GM12865 (cell line): ENCODE results near the gene RPL32.
A peak's percentile ranks its signal among the peaks of the same experiment; 100 is the strongest.

ENCODE experiments used
- DNase-seq: peaks from one replicate; pipeline ENCODE4 v3.0.0; 2010; ENCODE audit warnings: low read depth
- H3K4me3 ChIP-seq: 2 replicates; pipeline ENCODE4 v1.5.1; 2011; ENCODE audit warnings: mild to moderate bottlenecking, low read depth, low read length, control low read depth
- CTCF ChIP-seq: IDR thresholded peaks from 2 replicates; pipeline ENCODE4 v1.5.1; 2011; ENCODE audit warnings: low read length, control low read depth, low read depth, inconsistent platforms; ENCODE audit not compliant: insufficient read depth; ENCODE audit errors: missing control alignments

RPL32 gene

GRCh38 chr3:12829886-12830784 lies 11.2 kb downstream of the RPL32 start:
- no peak overlapping the region for H3K4me3 ChIP-seq
- no peak for TF ChIP-seq CTCF
- DNase-seq: no peak

GRCh38 chr3:12829404-12829803 lies 12.0 kb downstream of the RPL32 start:
- no peak overlapping the region for H3K4me3 ChIP-seq
- no peak for TF ChIP-seq CTCF
- no peak for DNase-seq

- no peak for TF ChIP-seq CTCF
- DNase-seq: no peak
- H3K4me3 ChIP-seq: no peak overlapping the region
Measured at GRCh38 chr3:12828751-12829150, 12.6 kb downstream of the RPL32 start.

GRCh38 chr3:12825156-12825555 lies 16.2 kb downstream of the RPL32 start:
- no peak for DNase-seq
- TF ChIP-seq CTCF: no peak
- no peak overlapping the region for H3K4me3 ChIP-seq

- no peak for DNase-seq
- TF ChIP-seq CTCF: no peak
- no peak overlapping the region for H3K4me3 ChIP-seq
Measured at GRCh38 chr3:12824299-12824698, 17.1 kb downstream of the RPL32 start.

GRCh38 chr3:12822725-12823373 lies 18.5 kb downstream of the RPL32 start:
- H3K4me3 ChIP-seq: no peak overlapping the region
- DNase-seq: no peak
- peak; percentile 37 for TF ChIP-seq CTCF

GRCh38 chr3:12818773-12819172 lies 22.6 kb downstream of the RPL32 start:
- H3K4me3 ChIP-seq: no peak overlapping the region
- DNase-seq: no peak
- no peak for TF ChIP-seq CTCF
